ENCODE measurements around the gene ATG3. TPM values are rescaled to one million over a fixed set of nuclear protein-coding genes. Genes with fewer than 3 reads are reported as not detected.
"Not testable (repeated sequence)": the region's sequence is repeated elsewhere in the genome, so short reads cannot be mapped to it uniquely, and the experiment has no call there.

The ATG3 gene
- total and polyA plus RNA-seq, 2 experiments from 2014 or later = 68.1 to 93.9 TPM

DNA sequence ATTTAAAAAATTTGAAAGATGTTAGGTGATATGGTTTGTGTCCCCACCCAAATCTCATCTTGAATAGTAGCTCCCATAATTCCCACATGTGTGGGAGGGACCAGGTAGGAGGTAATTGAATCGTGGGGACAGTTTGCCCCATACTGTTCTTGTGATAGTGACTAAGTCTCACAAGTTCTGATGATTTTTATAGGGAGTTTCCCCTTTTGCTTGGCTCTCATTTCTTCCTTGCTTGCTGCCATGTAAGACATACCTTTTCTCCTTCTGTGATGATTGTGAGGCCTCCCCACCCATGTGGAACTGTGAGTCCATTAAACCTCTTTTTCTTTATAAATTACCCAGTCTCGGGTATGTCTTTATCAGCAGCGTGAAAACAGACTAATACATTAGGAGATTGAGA, 42.8 kb downstream of the ATG3 start:
- not testable (repeated sequence) for H3F3A ChIP-seq (replicated peaks; ENCODE audit: low read depth); H3K4me3 Mint-ChIP-seq
- H3K9me3 Mint-ChIP-seq = peaks cover 11% of the 10 kb centered on the region; the same call in 2 of the 3 replicates

DNA sequence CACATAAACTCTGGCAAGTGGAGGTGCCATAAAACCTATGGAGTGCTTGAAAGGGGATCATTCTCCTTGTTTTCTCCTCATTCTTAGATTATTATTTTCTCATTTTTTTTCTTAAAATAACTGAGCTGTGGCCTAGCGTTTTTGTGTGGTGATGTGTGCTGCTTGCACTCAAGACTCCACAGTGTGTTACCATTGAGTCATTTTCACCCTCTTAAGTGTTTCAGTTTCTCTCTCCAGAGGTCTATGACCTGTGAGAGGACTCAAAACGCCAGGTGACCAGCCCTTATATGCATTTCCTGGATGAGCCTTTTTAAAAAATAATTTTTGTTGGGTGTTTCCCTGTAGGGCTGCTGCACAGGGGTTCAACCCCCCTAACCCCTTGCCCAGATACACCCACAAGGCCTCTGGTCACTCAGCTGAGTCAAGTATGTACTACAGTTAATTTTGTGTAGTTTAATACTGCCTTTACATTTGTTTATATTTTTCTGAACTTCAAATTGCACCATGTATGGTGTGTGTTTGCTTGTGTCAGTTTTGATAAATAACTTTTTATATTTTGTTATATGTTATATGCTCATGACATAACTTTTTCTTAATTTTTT, 47.1 kb downstream of the ATG3 start:
- H3K9me3 Mint-ChIP-seq = peaks cover 47% of the 10 kb centered on the region
- H3K27ac Mint-ChIP-seq = no peak overlapping the region
- no peaks in the 10 kb centered on the region for H3K4me1 Mint-ChIP-seq

More for the DNA sequence above, 42.8 kb downstream of the ATG3 start:
- not testable (repeated sequence) for H3K36me3 ChIP-seq (ENCODE audit: insufficient read depth); H3K4me1 Mint-ChIP-seq; H3K9me2 ChIP-seq (ENCODE audit: insufficient read depth); H4K20me1 ChIP-seq (replicated peaks; ENCODE audit: insufficient read depth); H3K27ac ChIP-seq (ENCODE audit: low read depth); H3K27me3 ChIP-seq (ENCODE audit: insufficient read depth); H3K27me3 Mint-ChIP-seq (ENCODE audit: insufficient read depth, low read depth, poor library complexity); DNase-seq (ENCODE audit: low spot score); H3K4me2 ChIP-seq; H3K27ac Mint-ChIP-seq; H2AFZ ChIP-seq; H3K4me3 ChIP-seq; H3K79me2 ChIP-seq (replicated peaks; ENCODE audit: insufficient read depth); H3K4me1 ChIP-seq (ENCODE audit: insufficient read depth)
- H3K36me3 Mint-ChIP-seq (ENCODE audit: low read depth) = peaks cover 21% of the 10 kb centered on the region
- ATAC-seq = peak; percentile 21; the same call in 2 of the 3 replicates

DNA sequence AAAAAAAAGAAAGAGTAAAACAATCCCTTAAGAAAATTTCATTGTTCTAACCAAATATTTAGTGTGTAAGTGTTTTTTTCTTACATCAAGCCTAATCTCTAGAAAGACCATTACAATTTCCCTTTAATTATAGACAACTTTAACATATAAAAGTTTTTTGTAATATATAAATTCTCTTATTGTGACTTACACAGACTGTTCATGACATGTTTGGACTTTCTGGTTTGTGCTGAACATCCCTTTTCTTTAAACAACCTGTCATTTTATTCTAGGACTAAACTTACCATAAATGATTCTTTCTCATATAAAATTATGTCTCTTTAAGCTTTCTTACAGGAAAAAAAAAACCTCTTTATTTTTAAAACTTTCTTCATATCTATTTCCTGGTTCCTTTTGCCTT, 49.4 kb downstream of the ATG3 start:
- Mint-ChIP-seq H3K36me3 (ENCODE audit: low read depth) (peaks cover 47% of the 10 kb centered on the region), H3K9me3 (peaks cover 63% of the 10 kb centered on the region), H3K27ac (no peak overlapping the region), H3K27me3 (ENCODE audit: insufficient read depth, low read depth, poor library complexity) (peaks cover 2% of the 10 kb centered on the region), H3K4me1 (no peaks in the 10 kb centered on the region), H3K4me3 (no peak overlapping the region)
- no peak for ATAC-seq
- peaks cover 18% of the 10 kb centered on the region; the same call in 1 of the 2 replicates for H3K36me3 ChIP-seq (ENCODE audit: insufficient read depth)
- no peaks in the 10 kb centered on the region for H3K79me2 ChIP-seq (replicated peaks; ENCODE audit: insufficient read depth)
- no peaks in the 10 kb centered on the region for H3F3A ChIP-seq (replicated peaks; ENCODE audit: low read depth)
- peak; percentile 56 for DNase-seq (ENCODE audit: low spot score)
- H2AFZ ChIP-seq = no peak overlapping the region
- H4K20me1 ChIP-seq (replicated peaks; ENCODE audit: insufficient read depth) = no peaks in the 10 kb centered on the region
- no peak overlapping the region for H3K4me3 ChIP-seq
- H3K27ac ChIP-seq (ENCODE audit: low read depth) = no peak overlapping the region
- no peaks in the 10 kb centered on the region for H3K27me3 ChIP-seq (ENCODE audit: insufficient read depth)
- no peaks in the 10 kb centered on the region for H3K9me2 ChIP-seq (ENCODE audit: insufficient read depth)
- H3K4me2 ChIP-seq = no peak overlapping the region
- H3K4me1 ChIP-seq (ENCODE audit: insufficient read depth) = no peaks in the 10 kb centered on the region
- TF ChIP-seq POLR2AphosphoS5 (IDR thresholded peaks at IDR 0.05; ENCODE audit: low read depth) (no peak), ZNF114 (CRISPR knock-in tag; IDR thresholded peaks at IDR 0.05) (no peak)
- TF ChIP-seq, protein P1, sequence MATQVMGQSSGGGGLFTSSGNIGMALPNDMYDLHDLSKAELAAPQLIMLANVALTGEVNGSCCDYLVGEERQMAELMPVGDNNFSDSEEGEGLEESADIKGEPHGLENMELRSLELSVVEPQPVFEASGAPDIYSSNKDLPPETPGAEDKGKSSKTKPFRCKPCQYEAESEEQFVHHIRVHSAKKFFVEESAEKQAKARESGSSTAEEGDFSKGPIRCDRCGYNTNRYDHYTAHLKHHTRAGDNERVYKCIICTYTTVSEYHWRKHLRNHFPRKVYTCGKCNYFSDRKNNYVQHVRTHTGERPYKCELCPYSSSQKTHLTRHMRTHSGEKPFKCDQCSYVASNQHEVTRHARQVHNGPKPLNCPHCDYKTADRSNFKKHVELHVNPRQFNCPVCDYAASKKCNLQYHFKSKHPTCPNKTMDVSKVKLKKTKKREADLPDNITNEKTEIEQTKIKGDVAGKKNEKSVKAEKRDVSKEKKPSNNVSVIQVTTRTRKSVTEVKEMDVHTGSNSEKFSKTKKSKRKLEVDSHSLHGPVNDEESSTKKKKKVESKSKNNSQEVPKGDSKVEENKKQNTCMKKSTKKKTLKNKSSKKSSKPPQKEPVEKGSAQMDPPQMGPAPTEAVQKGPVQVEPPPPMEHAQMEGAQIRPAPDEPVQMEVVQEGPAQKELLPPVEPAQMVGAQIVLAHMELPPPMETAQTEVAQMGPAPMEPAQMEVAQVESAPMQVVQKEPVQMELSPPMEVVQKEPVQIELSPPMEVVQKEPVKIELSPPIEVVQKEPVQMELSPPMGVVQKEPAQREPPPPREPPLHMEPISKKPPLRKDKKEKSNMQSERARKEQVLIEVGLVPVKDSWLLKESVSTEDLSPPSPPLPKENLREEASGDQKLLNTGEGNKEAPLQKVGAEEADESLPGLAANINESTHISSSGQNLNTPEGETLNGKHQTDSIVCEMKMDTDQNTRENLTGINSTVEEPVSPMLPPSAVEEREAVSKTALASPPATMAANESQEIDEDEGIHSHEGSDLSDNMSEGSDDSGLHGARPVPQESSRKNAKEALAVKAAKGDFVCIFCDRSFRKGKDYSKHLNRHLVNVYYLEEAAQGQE (IDR thresholded peaks at IDR 0.05; ENCODE audit: unreplicated experiment) = no peak
- TF ChIP-seq, protein P2, sequence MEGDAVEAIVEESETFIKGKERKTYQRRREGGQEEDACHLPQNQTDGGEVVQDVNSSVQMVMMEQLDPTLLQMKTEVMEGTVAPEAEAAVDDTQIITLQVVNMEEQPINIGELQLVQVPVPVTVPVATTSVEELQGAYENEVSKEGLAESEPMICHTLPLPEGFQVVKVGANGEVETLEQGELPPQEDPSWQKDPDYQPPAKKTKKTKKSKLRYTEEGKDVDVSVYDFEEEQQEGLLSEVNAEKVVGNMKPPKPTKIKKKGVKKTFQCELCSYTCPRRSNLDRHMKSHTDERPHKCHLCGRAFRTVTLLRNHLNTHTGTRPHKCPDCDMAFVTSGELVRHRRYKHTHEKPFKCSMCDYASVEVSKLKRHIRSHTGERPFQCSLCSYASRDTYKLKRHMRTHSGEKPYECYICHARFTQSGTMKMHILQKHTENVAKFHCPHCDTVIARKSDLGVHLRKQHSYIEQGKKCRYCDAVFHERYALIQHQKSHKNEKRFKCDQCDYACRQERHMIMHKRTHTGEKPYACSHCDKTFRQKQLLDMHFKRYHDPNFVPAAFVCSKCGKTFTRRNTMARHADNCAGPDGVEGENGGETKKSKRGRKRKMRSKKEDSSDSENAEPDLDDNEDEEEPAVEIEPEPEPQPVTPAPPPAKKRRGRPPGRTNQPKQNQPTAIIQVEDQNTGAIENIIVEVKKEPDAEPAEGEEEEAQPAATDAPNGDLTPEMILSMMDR (conservative IDR thresholded peaks at IDR 0.05; ENCODE audit: low read depth in 2 of 2) = no peak

More for the DNA sequence above, 47.1 kb downstream of the ATG3 start:
- Histone ChIP-seq H3K27ac (ENCODE audit: low read depth) (0 out of 2 replicates have a peak overlapping the region, but pooled peaks have one; percentile 15), H3K9me2 (ENCODE audit: insufficient read depth) (no peaks in the 10 kb centered on the region), H3K4me2 (no peak overlapping the region), H4K20me1 (replicated peaks; ENCODE audit: insufficient read depth) (no peaks in the 10 kb centered on the region), H3K36me3 (ENCODE audit: insufficient read depth) (peaks cover 18% of the 10 kb centered on the region; the same call in 1 of the 2 replicates), H3K4me3 (no peak overlapping the region), H3K79me2 (replicated peaks; ENCODE audit: insufficient read depth) (no peaks in the 10 kb centered on the region), H3K27me3 (ENCODE audit: insufficient read depth) (no peaks in the 10 kb centered on the region), H3K4me1 (ENCODE audit: insufficient read depth) (no peaks in the 10 kb centered on the region), H3F3A (replicated peaks; ENCODE audit: low read depth) (no peaks in the 10 kb centered on the region), H2AFZ (no peak overlapping the region)
- H3K27me3 Mint-ChIP-seq (ENCODE audit: insufficient read depth, low read depth, poor library complexity) = peaks cover 3% of the 10 kb centered on the region
- TF ChIP-seq EZH2 (IDR thresholded peaks at IDR 0.05; ENCODE audit: low read depth, unreplicated experiment) = no peak
- no peak for TF ChIP-seq EZH2phosphoT487 (IDR thresholded peaks at IDR 0.05; ENCODE audit: unreplicated experiment)
- TF ChIP-seq CREB1 (CRISPR knock-in tag; IDR thresholded peaks at IDR 0.05; ENCODE audit: low read depth) = no peak
- no peak for DNase-seq (ENCODE audit: low spot score)
- no peak for ATAC-seq
- H3K4me3 Mint-ChIP-seq = no peak overlapping the region
- H3K36me3 Mint-ChIP-seq (ENCODE audit: low read depth) = peaks cover 40% of the 10 kb centered on the region

Data from GM23338 (cell line).